Anterior cingulate cortex (tissue), 58 donors: ENCODE measurements around the gene MAPK10.
A peak's percentile ranks its signal among the peaks of the same experiment; 100 is the strongest.
"Not testable (repeated sequence)": the region's sequence is repeated elsewhere in the genome, so short reads cannot be mapped to it uniquely, and the experiment has no call there.

ENCODE experiments used
- DNase-seq, 58 donors: peaks; one replicate each; lab custom pipeline; 2025; lab: John Stamatoyannopoulos, UW

MAPK10 gene

DNA sequence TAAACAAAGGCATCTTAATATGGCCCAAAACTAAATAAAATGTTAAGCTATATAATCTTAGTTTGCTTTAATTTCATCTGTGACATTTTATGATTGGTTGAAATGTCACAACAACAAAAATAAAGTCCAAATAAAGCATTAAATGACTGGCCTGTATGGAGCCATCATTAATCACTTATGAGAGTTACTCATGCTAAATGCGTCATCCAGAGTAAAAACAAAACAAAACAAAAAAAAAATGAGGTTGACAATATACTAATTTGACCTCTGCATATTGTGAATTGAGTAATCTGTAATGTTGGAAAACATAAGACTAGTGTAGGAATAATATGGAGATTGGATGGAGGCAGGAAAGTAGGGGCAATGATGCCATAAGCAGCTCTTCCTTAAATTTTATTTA is 139.7 kb downstream of the MAPK10 start:
- no peak for DNase-seq

DNA sequence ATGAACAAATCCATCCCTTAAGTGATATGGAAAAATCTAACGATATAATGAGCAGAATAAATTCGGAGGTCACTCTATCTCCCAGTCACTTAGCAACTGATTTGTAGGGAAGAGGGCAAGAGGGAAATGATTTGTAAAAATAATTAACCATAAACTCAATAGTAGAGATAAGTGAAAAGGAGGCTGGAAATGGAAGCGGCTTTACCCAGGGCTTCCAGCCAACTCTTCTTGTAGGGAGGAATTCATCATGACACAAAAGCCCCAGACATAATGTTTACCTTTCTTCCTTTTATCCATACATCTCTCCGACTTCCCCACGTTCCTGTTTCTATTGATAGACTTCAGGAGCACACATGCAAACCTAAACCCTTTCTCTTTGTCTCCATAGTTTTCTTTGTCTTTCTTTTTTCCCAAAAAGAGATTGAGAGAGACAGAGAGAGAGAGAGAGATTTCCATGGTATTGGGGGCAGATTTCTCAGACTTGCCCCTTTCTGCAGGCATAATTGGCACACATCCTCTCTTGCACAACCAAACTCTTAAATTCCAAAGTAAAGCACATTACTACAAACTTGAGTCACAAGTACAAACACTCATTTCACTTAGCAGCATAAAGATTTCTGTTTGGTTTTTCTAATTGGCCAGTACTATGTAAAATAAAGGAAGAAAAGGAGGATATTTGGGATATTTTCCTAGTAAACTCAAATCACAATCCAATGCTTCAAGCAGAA is 140.9 kb downstream of the MAPK10 start:
- no peak for DNase-seq

DNA sequence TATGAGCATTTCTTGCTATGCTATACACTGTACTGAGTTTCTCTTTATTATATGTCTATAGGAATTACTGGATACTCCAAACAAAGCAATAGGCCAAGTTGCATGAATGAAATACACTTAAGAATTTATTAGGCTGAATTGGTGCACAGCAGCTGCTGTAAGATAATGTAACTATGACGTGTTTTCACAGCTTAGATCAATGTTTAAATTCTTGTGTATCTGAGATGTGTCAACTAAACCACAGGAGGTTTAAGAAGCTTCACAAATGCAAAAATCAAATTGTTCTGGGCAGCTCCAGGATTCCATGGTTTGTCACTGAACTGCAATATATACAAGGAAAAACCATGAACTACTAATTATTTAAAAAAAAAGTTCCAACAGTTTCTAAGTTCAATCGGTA is 156.7 kb downstream of the MAPK10 start:
- no peak for DNase-seq

DNA sequence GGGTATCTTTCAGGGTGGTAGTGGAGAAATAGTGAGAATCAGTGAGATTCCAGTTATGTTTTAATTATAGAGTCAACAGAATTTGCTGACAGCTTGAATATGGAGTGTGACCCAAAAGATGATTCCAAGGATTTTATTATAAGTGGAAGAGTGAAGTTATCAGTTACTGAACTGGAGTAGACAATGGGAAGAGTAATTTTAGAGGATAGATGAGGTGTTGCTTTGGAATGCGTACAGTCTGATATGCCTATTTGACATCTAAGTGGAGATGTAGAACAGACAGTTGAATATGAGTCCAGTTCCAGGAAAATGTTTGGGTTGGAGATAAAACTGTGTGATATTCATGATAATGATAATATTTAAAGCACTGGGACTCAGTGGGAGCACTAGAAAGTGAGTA is 174.2 kb downstream of the MAPK10 start:
- no peak for DNase-seq

- no peak for DNase-seq
These were observed 175.0 kb downstream of the MAPK10 start for GRCh38 chr4:86184901-86185285.

GRCh38 chr4:86184216-86184900 is 175.5 kb downstream of the MAPK10 start:
- peak in 2 of 58 donors; percentile 5 to 16 for DNase-seq

GRCh38 chr4:86181585-86181984 is 178.3 kb downstream of the MAPK10 start:
- DNase-seq, result no peak

GRCh38 chr4:86178211-86178610 is 181.6 kb downstream of the MAPK10 start:
- no peak for DNase-seq

- no peak for DNase-seq
These were observed 185.3 kb downstream of the MAPK10 start for GRCh38 chr4:86174506-86174905.

DNA sequence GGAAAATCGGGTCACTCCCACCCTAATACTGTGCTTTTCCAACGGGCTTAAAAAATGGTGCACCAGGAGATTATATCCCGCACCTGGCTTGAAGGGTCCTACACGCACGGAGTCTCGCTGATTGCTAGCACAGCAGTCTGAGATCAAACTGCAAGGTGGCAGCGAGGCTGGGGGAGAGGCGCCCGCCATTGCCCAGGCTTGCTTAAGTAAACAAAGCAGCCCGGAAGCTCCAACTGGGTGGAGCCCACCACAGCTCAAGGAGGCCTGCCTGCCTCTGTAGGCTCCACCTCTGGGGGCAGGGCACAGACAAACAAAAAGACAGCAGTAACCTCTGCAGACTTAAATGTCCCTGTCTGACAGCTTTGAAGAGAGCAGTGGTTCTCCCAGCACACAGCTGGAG is 191.5 kb downstream of the MAPK10 start:
- DNase-seq, result not testable (repeated sequence)

GRCh38 chr4:86160426-86160825 is 199.4 kb downstream of the MAPK10 start:
- no peak for DNase-seq

GRCh38 chr4:86159216-86159615 is 200.6 kb downstream of the MAPK10 start:
- no peak for DNase-seq

GRCh38 chr4:86156531-86156930 is 203.3 kb downstream of the MAPK10 start:
- peak in 2 of 58 donors; percentile 1 to 52 for DNase-seq

DNA sequence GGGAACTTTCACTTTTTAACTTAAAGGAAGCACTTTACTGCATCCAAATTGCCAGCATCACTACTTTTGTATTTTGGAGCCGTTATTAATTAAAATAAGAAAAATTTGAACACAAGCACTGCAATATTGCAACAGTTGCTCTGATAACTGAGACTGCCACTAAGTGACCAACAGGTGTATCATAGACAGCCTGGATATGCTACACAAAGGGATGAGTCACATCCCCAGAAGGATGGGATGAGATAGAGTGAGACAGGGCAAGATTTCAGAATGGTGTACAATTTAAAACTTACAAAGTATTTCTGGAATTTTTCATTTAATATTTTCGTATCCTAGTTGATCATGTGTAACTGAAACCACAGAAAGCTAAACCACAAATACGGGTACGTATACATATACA is 204.1 kb downstream of the MAPK10 start:
- DNase-seq, result no peak

DNA sequence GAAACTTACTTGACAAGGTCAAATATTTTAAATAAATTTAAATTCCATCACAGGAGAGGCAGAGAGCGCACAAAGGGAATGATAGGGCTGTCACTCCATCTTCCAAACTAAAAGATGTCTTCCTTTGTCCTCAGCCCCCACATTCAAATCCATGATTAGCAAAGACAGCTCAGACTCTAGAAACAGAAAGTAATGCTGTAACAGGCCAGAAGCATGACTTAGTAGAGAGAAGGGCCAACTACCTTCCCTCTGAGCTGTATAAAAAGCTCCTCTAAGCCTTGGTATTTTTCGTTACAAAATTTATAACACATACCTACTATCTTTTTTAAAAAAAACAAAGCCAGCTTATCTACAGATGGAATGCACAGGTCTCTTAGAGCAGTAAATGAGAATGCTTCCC is 207.4 kb downstream of the MAPK10 start:
- DNase-seq, result no peak

GRCh38 chr4:86151196-86151595 is 208.7 kb downstream of the MAPK10 start:
- peak in 1 of 58 donors; percentile 8 for DNase-seq

GRCh38 chr4:86141161-86141560 is 218.7 kb downstream of the MAPK10 start:
- DNase-seq, result no peak

DNA sequence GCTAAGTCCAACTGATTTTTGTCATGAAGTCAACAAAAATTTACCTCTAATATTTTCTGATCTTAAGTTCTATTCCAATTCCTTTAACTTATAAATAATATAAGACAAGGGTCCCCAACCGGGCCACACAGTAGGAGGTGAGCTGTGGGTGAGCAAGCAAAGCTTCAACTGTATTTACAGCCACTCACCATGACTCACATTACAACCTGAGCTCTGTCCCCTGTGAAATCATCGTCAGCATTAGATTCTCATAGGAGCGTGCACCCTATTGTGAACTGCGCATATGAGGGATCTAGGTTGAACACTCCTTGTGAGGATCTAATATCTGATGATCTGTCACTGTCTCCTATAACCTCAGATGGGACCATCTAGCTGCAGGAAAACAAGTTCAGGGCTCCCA is 227.4 kb downstream of the MAPK10 start:
- no peak for DNase-seq

GRCh38 chr4:86131456-86131855 is 228.4 kb downstream of the MAPK10 start:
- no peak for DNase-seq

DNA sequence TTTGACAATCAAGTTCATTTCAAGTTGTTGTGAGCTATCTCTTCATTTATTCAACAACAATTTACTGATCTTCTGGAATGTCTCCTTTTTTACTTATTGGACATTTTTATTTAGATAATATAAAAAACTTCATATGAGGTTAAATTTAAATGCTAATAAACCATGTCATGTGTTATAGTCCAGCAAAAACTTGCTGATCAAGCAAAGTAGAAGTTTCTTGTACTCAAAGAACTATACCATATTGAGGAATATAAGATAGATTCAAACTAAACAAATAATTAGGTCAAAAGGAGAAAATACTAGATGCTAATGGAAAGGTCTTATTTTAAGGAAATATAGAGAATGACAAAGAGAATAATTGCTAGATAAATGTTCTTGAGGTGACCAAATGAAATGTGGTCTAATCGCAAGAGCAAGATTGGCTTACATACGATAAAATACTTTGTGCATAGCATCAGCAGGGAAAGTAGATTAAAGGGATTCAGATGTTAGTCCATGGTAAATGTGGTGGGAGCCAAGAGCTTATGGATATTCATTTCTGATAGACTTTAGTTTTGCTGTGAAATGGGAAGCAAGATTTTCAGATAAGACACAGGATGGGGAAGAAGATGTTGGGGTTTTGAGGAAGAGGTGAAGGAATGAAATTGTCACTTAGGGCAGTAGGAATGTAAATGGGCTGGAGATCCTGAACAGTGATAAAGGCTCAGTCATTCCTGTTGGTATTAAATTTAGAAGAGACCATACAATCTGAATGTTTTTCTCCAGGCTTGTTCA is 229.5 kb downstream of the MAPK10 start:
- no peak for DNase-seq

DNA sequence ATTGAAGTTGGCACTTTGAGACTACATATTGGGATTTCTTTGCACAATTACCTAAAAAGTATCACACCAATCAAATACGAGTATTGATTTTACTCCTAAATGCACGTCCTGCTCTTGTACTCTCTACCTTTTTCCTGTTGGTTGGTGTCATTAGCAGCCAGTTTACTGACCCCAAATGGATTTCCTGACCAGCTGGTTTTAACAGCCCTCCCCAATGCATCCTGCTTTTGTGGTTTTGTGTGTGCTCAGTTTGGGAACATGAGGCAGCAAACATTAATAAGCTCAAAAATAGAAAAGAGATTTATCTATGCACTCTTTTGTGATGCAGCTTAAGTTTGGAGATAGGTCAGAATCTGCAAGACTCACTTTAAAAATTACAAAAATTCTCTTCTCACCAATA is 230.3 kb downstream of the MAPK10 start:
- DNase-seq, result no peak

DNA sequence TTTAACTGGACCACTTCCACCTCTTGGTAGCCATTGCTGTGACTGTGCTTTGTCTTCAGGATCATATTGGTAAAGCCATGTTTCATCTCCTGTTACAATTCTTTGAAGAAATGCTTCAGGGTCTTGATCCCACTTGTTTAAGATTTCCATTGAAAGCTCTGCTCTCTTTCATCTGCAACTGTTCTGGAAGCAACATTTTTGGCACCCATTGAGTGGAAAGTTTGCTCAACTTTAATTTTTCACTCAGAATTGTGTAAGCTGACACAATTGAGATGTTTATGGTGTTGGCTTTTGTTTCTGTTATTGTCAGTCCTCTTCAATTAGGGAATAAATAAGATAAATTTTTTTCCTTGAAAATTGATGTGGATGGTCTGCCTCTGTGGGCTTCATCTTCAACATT is 237.4 kb downstream of the MAPK10 start:
- no peak for DNase-seq
